Measurements from ENCODE around the gene RELL1.

RELL1 gene

GRCh38 chr4:37615720-37616063, 70.5 kb downstream of the RELL1 start:
- no peak for TF ChIP-seq CTCF (IDR thresholded peaks at IDR 0.05; ENCODE audit: control extremely low read depth, extremely low read depth, low read depth, missing control alignments)
- CTCF ChIA-PET: interaction anchor here (1.1 to 9.0 kb wide), 2 partner anchors 14 to 24 kb away, joined by 4 to 88 read pairs; no protein-coding TSS in a partner anchor
- DNase-seq (ENCODE audit: extremely low spot score): no peak
- POLR2A ChIA-PET: no interaction called here

GRCh38 chr4:37615059-37615719, 71.0 kb downstream of the RELL1 start:
- DNase-seq (ENCODE audit: extremely low spot score): no peak
- no peak for TF ChIP-seq CTCF (IDR thresholded peaks at IDR 0.05; ENCODE audit: control extremely low read depth, extremely low read depth, low read depth, missing control alignments)
- ChIA-PET CTCF (interaction anchor here (1.1 to 9.0 kb wide), 3 partner anchors 14 to 173 kb away, joined by 3 to 88 read pairs (median 4); no protein-coding TSS in a partner anchor), POLR2A (no interaction called here)

- CTCF ChIA-PET: interaction anchor here (1.4 to 9.0 kb wide), 2 partner anchors 12 to 41 kb away, joined by 3 to 88 read pairs; no protein-coding TSS in a partner anchor
- TF ChIP-seq CTCF (IDR thresholded peaks at IDR 0.05; ENCODE audit: control extremely low read depth, extremely low read depth, low read depth, missing control alignments): no peak
- no peak for DNase-seq (ENCODE audit: extremely low spot score)
- POLR2A ChIA-PET: no interaction called here
These were observed 73.4 kb downstream of the RELL1 start for GRCh38 chr4:37612811-37613210.

- CTCF ChIA-PET: interaction anchor here (9.0 kb wide), 1 partner anchor 8 kb away, joined by 88 read pairs; no protein-coding TSS in a partner anchor
- POLR2A ChIA-PET: no interaction called here
- no peak for TF ChIP-seq CTCF (IDR thresholded peaks at IDR 0.05; ENCODE audit: control extremely low read depth, extremely low read depth, low read depth, missing control alignments)
- DNase-seq (ENCODE audit: extremely low spot score): no peak
These were observed 76.5 kb downstream of the RELL1 start for GRCh38 chr4:37609626-37610025.

- no peak for TF ChIP-seq CTCF (IDR thresholded peaks at IDR 0.05; ENCODE audit: control extremely low read depth, extremely low read depth, low read depth, missing control alignments)
- POLR2A ChIA-PET: no interaction called here
- CTCF ChIA-PET: no interaction called here
- DNase-seq (ENCODE audit: extremely low spot score): no peak
These were observed 79.2 kb downstream of the RELL1 start for GRCh38 chr4:37607018-37607417.

GRCh38 chr4:37605843-37606565, 80.2 kb downstream of the RELL1 start:
- ChIA-PET POLR2A (no interaction called here), CTCF (no interaction called here)
- no peak for TF ChIP-seq CTCF (IDR thresholded peaks at IDR 0.05; ENCODE audit: control extremely low read depth, extremely low read depth, low read depth, missing control alignments)
- DNase-seq (ENCODE audit: extremely low spot score): no peak
